HepG2 (cell line): ENCODE measurements around the gene SESN3. TPM values are rescaled to one million over a fixed set of nuclear protein-coding genes. Genes with fewer than 3 reads are reported as not detected.

ENCODE experiments used
- ATAC-seq: fragments of 200-7000 bp; cut with Tn5 transposase; 3 replicates; pipeline ENCODE4 v1.9.1; 2020; ENCODE audit warnings: mild to moderate bottlenecking, moderate library complexity
- BruUV-seq: library from RNA; stranded (reverse); fragments of 400-500 nt; replicated peaks from 2 replicates; lab custom pipeline; 2021; lab: Mats Ljungman, UMichigan
- CTCF ChIA-PET: fragments of 300-600 bp; formaldehyde crosslinking; extraction: SDS; loops from one replicate; lab custom pipeline; 2021; ENCODE audit warnings: low total read pairs, inconsistent platforms, low intra/inter-chr PET ratio; lab: Yijun Ruan, JAX
- POLR2A ChIA-PET: fragments of 350-600 bp; sonication (Branson Sonifier 250); formaldehyde crosslinking; loops from one replicate; lab custom pipeline; 2020; ENCODE audit warnings: antibody characterized with exemption, inconsistent platforms; lab: Yijun Ruan, JAX
- DNase-seq: peaks from one replicate; pipeline ENCODE4 v3.0.0-alpha.2; 2015; ENCODE audit warnings: low spot score
- FAIRE-seq: peaks from 3 replicates; lab custom pipeline; 2011; peaks lifted over from hg19 to GRCh38; lab: Jason Lieb, UNC
- H2AFZ ChIP-seq: one replicate; pipeline ENCODE4 v1.6.1; 2011; ENCODE audit warnings: low read length, inconsistent platforms
- H3K27ac ChIP-seq: fragments of 300-600 bp; 3 replicates; pipeline ENCODE4 v1.8.0; 2011; ENCODE audit warnings: mixed run types, mild to moderate bottlenecking, mixed read lengths, low read length, inconsistent platforms; ENCODE audit not compliant: insufficient read depth; ENCODE audit errors: extremely low read length
- H3K27me3 ChIP-seq, 2 experiments: fragments of 200-600 bp in 1 of 2; 2 replicates in 1 of 2; 3 replicates in 1 of 2; pipeline versions ENCODE4 v1.6.0 to v1.8.0; 2011; ENCODE audit warnings: low read length in 2 of 2, mild to moderate bottlenecking in 2 of 2, moderate library complexity in 2 of 2, inconsistent platforms in 1 of 2; ENCODE audit not compliant: insufficient read depth in 2 of 2, control insufficient read depth in 1 of 2
- H3K36me3 ChIP-seq, 2 experiments: fragments of 200-600 bp in 1 of 2; replicated peaks in 1 of 2; 2 replicates in 1 of 2; 3 replicates in 1 of 2; pipeline versions ENCODE4 v1.5.1 to v1.8.0; 2011; ENCODE audit warnings: low read length in 2 of 2, inconsistent platforms in 1 of 2; ENCODE audit not compliant: insufficient read depth in 2 of 2, control insufficient read depth in 1 of 2
- H3K4me1 ChIP-seq: 2 replicates; pipeline ENCODE4 v1.5.1; 2012; ENCODE audit warnings: low read length, inconsistent platforms; ENCODE audit not compliant: insufficient read depth
- H3K4me2 ChIP-seq: 2 replicates; pipeline ENCODE4 v1.6.0; 2011; ENCODE audit warnings: low read depth, low read length, inconsistent platforms
- H3K4me3 ChIP-seq, 3 experiments: fragments of 200-600 bp in 1 of 3; sonication (generic), shearing (Covaris generic) in 1 of 3; replicated peaks in 1 of 3; 2 replicates each; pipeline ENCODE4 v1.5.1; 2011 to 2016; ENCODE audit warnings: low read length in 3 of 3, inconsistent platforms in 2 of 3, low read depth in 2 of 3, mild to moderate bottlenecking in 2 of 3, control low read depth in 1 of 3, mixed read lengths in 1 of 3; ENCODE audit not compliant: insufficient read depth in 1 of 3
- H3K79me2 ChIP-seq: one replicate; pipeline ENCODE4 v1.6.1; 2011; ENCODE audit warnings: low read length, inconsistent platforms; ENCODE audit not compliant: insufficient read depth
- H3K9ac ChIP-seq: 2 replicates; pipeline ENCODE4 v1.6.0; 2011; ENCODE audit warnings: mild to moderate bottlenecking, low read depth, low read length, inconsistent platforms; ENCODE audit not compliant: insufficient read depth
- H3K9me3 ChIP-seq: 2 replicates; pipeline ENCODE4 v1.5.1; 2012; ENCODE audit warnings: mild to moderate bottlenecking, low read length
- H4K20me1 ChIP-seq: 2 replicates; pipeline ENCODE4 v1.6.0; 2011; ENCODE audit warnings: inconsistent platforms, mild to moderate bottlenecking, low read length, moderate library complexity; ENCODE audit not compliant: insufficient read depth
- BCLAF1 ChIP-seq: fragments of 450-650 bp; IDR thresholded peaks from 2 replicates; pipeline ENCODE4 v1.6.1; 2017; ENCODE audit warnings: mild to moderate bottlenecking
- GATAD2A ChIP-seq: IDR thresholded peaks from 2 replicates; pipeline ENCODE4 v1.6.1; 2016
- MATR3 ChIP-seq: sonication (generic); formaldehyde crosslinking; IDR thresholded peaks from 2 replicates; pipeline ENCODE4 v1.4.0; 2020; ENCODE audit warnings: missing genetic modification reagents
- MEIS2 ChIP-seq: sonication (generic); formaldehyde crosslinking; IDR thresholded peaks from 2 replicates; pipeline ENCODE4 v1.9.0; 2021; ENCODE audit warnings: mild to moderate bottlenecking, missing genetic modification reagents
- NFIB ChIP-seq: sonication (generic); formaldehyde crosslinking; IDR thresholded peaks from 2 replicates; pipeline ENCODE4 v1.9.0; 2021; ENCODE audit warnings: missing genetic modification reagents, mild to moderate bottlenecking, borderline replicate concordance
- ZFP62 ChIP-seq: sonication (generic); formaldehyde crosslinking; IDR thresholded peaks from 2 replicates; pipeline ENCODE4 v1.4.0; 2020; ENCODE audit warnings: missing genetic modification reagents
- ZNF407 ChIP-seq: sonication (generic); formaldehyde crosslinking; IDR thresholded peaks from one replicate; pipeline ENCODE4 v1.5.1; 2020; ENCODE audit warnings: mild to moderate bottlenecking, missing genetic modification reagents; ENCODE audit errors: not compliant biosample characterization
- ZNF431 ChIP-seq: sonication (generic); formaldehyde crosslinking; IDR thresholded peaks from 2 replicates; pipeline ENCODE4 v1.9.0; 2022; ENCODE audit warnings: missing genetic modification reagents, low read depth, mild to moderate bottlenecking, borderline replicate concordance
- WGBS: methylation state at CpG from one replicate; pipeline ENCODE4 v1.1.6; 2017; ENCODE audit warnings: low lambda C conversion rate; 5-methylcytosine and 5-hydroxymethylcytosine counted together
- in situ Hi-C: cut with HindIII; loops from 2 replicates; pipeline ENCODE4 v1.10.0; 2017; ENCODE audit warnings: low pct_unique_long_range_greater_than_20kb; ENCODE audit not compliant: extremely low pct_ligation_motif_present
- intact Hi-C: fragments of 100-400 bp; cut with micrococcal nuclease; formaldehyde crosslinking; loops from one replicate; pipeline ENCODE4 v1.10.0; 2022; ENCODE audit not compliant: unreplicated experiment
- polyA plus RNA-seq, 8 experiments: library from polyadenylated mRNA; depleted of rRNA in 3 of 8; stranded (reverse) in 7 of 8; unstranded in 1 of 8; fragments of >200 nt; fragmentation: Illumina TruSeq in 4 of 8; extraction: Trizol in 4 of 8; gene quantifications; 2 replicates each; pipeline versions ENCODE4 v1.2.1 to v1.2.3, GENCODE V29; 2011 to 2016; ENCODE audit warnings: low read depth in 4 of 8, missing spikeins in 1 of 8, mixed read lengths in 1 of 8; ENCODE audit not compliant: insufficient read depth in 1 of 8
- total RNA-seq, 5 experiments: library from RNA; depleted of rRNA; stranded (reverse); fragments of >200 nt; fragmentation: Illumina TruSeq; extraction: Trizol; gene quantifications; 2 replicates each; pipeline ENCODE4 v1.2.3, GENCODE V29; 2016; ENCODE audit warnings: low read depth in 1 of 5
- TF ChIP-seq, protein P1 (sequence below): sonication (generic); formaldehyde crosslinking; conservative IDR thresholded peaks from 2 replicates; pipeline ENCODE4 v1.4.0; 2020; ENCODE audit warnings: missing genetic modification reagents

SESN3 gene
- total and polyA plus RNA-seq, 2 of the 13 experiments (the other 11 are each of a cell fraction or from before 2014, with no cell fraction given) = 0.53 to 0.86 TPM

DNA sequence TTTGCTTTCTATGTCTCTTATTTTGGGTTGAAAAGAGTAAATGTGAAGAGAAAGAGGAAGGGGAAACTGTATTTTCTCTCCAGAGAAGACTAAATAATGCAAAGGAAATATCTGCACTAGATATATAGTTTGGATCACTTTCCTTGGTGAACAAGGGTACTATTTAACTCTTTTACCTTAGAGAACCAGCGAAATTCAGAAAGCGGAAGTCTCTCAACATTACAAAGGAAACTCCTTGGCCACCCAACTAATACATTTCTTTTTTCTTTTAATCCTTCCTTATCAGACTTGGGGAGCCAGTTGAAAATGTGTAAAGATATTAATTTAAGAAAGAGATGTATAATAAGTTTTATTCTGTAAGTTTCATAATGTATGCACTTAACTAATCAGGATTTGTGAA is 64.2 kb downstream of the SESN3 start:
- FAIRE-seq = no peak
- BruUV-seq = no TSS peak
- no peak for TF ChIP-seq ZNF407 (CRISPR knock-in tag)
- TF ChIP-seq MATR3 (CRISPR knock-in tag) = no peak
- no peak for TF ChIP-seq GATAD2A (CRISPR knock-in tag)
- no peak for TF ChIP-seq NFIB (CRISPR knock-in tag)
- TF ChIP-seq ZNF431 (CRISPR knock-in tag) = no peak
- TF ChIP-seq MEIS2 (CRISPR knock-in tag) = no peak
- TF ChIP-seq ZFP62 = no peak
- TF ChIP-seq, protein P1, sequence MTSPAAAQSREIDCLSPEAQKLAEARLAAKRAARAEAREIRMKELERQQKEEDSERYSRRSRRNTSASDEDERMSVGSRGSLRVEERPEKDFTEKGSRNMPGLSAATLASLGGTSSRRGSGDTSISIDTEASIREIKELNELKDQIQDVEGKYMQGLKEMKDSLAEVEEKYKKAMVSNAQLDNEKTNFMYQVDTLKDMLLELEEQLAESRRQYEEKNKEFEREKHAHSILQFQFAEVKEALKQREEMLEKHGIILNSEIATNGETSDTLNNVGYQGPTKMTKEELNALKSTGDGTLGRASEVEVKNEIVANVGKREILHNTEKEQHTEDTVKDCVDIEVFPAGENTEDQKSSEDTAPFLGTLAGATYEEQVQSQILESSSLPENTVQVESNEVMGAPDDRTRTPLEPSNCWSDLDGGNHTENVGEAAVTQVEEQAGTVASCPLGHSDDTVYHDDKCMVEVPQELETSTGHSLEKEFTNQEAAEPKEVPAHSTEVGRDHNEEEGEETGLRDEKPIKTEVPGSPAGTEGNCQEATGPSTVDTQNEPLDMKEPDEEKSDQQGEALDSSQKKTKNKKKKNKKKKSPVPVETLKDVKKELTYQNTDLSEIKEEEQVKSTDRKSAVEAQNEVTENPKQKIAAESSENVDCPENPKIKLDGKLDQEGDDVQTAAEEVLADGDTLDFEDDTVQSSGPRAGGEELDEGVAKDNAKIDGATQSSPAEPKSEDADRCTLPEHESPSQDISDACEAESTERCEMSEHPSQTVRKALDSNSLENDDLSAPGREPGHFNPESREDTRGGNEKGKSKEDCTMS (CRISPR knock-in tag) = no peak
- no peak for TF ChIP-seq BCLAF1

More for the DNA sequence above, 64.2 kb downstream of the SESN3 start:
- Histone ChIP-seq H3K27ac (no peak overlapping the region), H3K9me3 (no peaks in the 10 kb centered on the region), H3K9ac (no peak overlapping the region), H4K20me1 (no peaks in the 10 kb centered on the region), H3K27me3 (no peaks in the 10 kb centered on the region), H3K4me2 (no peak overlapping the region), H3K79me2 (no peaks in the 10 kb centered on the region), H3K4me3 (no peak overlapping the region), H2AFZ (no peak overlapping the region), H3K36me3 (no peaks in the 10 kb centered on the region), H3K4me1 (no peaks in the 10 kb centered on the region)
- in situ Hi-C loops (no loop called here), intact Hi-C loops (no loop called here)
- WGBS = 72% methylated on average over 2 of the region's 2 CpGs
- ATAC-seq (no peak), DNase-seq (no peak)
- ChIA-PET CTCF (no interaction called here), POLR2A (no interaction called here)
